Fibroblast of lung (primary cell): ENCODE data around the gene SLC39A1. TPM values are rescaled to one million over a fixed set of nuclear protein-coding genes. Genes with fewer than 3 reads are reported as not detected.

Experiments used
- DNase-seq, 2 donors: peaks; one replicate each; pipeline versions ENCODE4 v3.0.0 to v3.0.0-alpha.2; 2010; ENCODE audit warnings: low read depth in 2 of 2
- H2AFZ ChIP-seq: 2 replicates; pipeline ENCODE4 v1.5.1; 2012; ENCODE audit warnings: low read length, control low read depth, inconsistent platforms
- H3K27ac ChIP-seq: 2 replicates; pipeline ENCODE4 v1.5.1; 2011; ENCODE audit warnings: low read length, control low read depth; ENCODE audit not compliant: insufficient read depth
- H3K27me3 ChIP-seq: 2 replicates; pipeline ENCODE4 v1.5.1; 2011; ENCODE audit warnings: mild to moderate bottlenecking, low read length; ENCODE audit not compliant: control insufficient read depth, insufficient read depth
- H3K36me3 ChIP-seq: 2 replicates; pipeline ENCODE4 v1.5.1; 2011; ENCODE audit warnings: low read length; ENCODE audit not compliant: control insufficient read depth, insufficient read depth
- H3K4me1 ChIP-seq: 2 replicates; pipeline ENCODE4 v1.5.1; 2011; ENCODE audit warnings: low read length; ENCODE audit not compliant: control insufficient read depth, insufficient read depth; ENCODE audit errors: extremely low read depth
- H3K4me2 ChIP-seq: 2 replicates; pipeline ENCODE4 v1.5.1; 2011; ENCODE audit warnings: low read length, control low read depth; ENCODE audit not compliant: insufficient read depth; ENCODE audit errors: extremely low read depth
- H3K4me3 ChIP-seq, 4 experiments: fragments of 200-600 bp in 1 of 4; sonication (generic) in 1 of 4; replicated peaks in 1 of 4; 2 replicates each; pipeline ENCODE4 v1.5.1; 2011 to 2016; ENCODE audit warnings: low read length in 4 of 4, low read depth in 3 of 4, mild to moderate bottlenecking in 3 of 4, control low read depth in 2 of 4, inconsistent platforms in 1 of 4, mixed read lengths in 1 of 4; ENCODE audit not compliant: insufficient read depth in 1 of 4; ENCODE audit errors: control extremely low read depth in 1 of 4
- H3K79me2 ChIP-seq: 2 replicates; pipeline ENCODE4 v1.5.1; 2012; ENCODE audit warnings: mild to moderate bottlenecking, low read length, inconsistent platforms; ENCODE audit not compliant: control insufficient read depth, insufficient read depth
- H3K9ac ChIP-seq: 2 replicates; pipeline ENCODE4 v1.5.1; 2011; ENCODE audit warnings: mild to moderate bottlenecking, low read length, control low read depth; ENCODE audit not compliant: insufficient read depth
- H3K9me3 ChIP-seq: 2 replicates; pipeline ENCODE4 v1.5.1; 2012; ENCODE audit warnings: low read depth, low read length; ENCODE audit not compliant: control insufficient read depth, insufficient read depth
- H4K20me1 ChIP-seq: 2 replicates; pipeline ENCODE4 v1.5.1; 2011; ENCODE audit warnings: low read length; ENCODE audit not compliant: control insufficient read depth, insufficient read depth; ENCODE audit errors: extremely low read depth
- CTCF ChIP-seq, 2 donors: IDR thresholded peaks in 1 of 2; conservative IDR thresholded peaks in 1 of 2; 1 replicate in 1 of 2; 2 replicates in 1 of 2; pipeline ENCODE4 v1.5.1; 2011 to 2012; ENCODE audit warnings: low read length in 2 of 2, control low read depth in 1 of 2, inconsistent platforms in 1 of 2, low read depth in 1 of 2, mild to moderate bottlenecking in 1 of 2
- EZH2 ChIP-seq: IDR thresholded peaks from 2 replicates; pipeline ENCODE4 v1.5.1; 2012; ENCODE audit warnings: low read length, control low read depth, mild to moderate bottlenecking; ENCODE audit errors: missing control alignments
- polyA plus RNA-seq, 2 donors: library from polyadenylated mRNA; depleted of rRNA in 1 of 2; stranded (reverse) in 1 of 2; unstranded in 1 of 2; fragments of >200 nt; gene quantifications; 2 replicates each; pipeline ENCODE4 v1.2.1, GENCODE V29; 2011 to 2012; ENCODE audit warnings: missing spikeins in 1 of 2
- total RNA-seq: library from RNA; depleted of rRNA; stranded (reverse); fragments of >200 nt; gene quantifications from 2 replicates; pipeline ENCODE4 v1.2.1, GENCODE V29; 2014

The SLC39A1 gene
- total and polyA plus RNA-seq, 2 donors (not counting 1 experiment from before 2014, with no cell fraction given): 94.4 to 119 TPM

GRCh38 chr1:153962088-153963029 is 978 bp downstream of the SLC39A1 start:
- no peak for TF ChIP-seq CTCF (conservative IDR thresholded peaks at IDR 0.05 in 1 of 2, IDR thresholded peaks at IDR 0.05 in 1 of 2; ENCODE audit: low read depth in 1 of 2, low read length in 2 of 2)
- TF ChIP-seq EZH2: no peak
- H3K4me1 ChIP-seq: peaks cover 20% of the 10 kb centered on the region
- H3K4me2 ChIP-seq: peak overlapping the region; percentile 68

DNA sequence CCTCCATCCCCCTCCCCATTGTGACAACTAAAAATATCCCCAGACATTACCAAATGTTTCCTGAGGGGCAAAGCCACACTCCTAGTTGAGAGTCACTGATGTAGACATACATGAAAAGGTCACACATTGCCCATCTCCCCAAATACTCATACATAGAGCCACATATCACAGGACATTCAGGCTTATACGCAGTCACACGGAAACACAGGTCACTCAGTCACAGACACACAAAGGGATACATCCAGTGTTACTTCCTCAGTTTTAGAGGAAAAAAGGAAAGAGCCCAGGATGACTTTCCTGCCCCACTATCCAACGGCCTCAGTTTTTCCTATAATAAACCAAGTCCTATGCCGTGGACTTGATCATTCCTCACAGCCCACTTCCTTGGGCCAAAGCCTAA is 1.9 kb downstream of the SLC39A1 start:
- Histone ChIP-seq H4K20me1 (no peaks in the 10 kb centered on the region), H3K4me2 (peak overlapping the region; percentile 68), H3K36me3 (peaks cover 4% of the 10 kb centered on the region), H3K4me1 (peaks cover 18% of the 10 kb centered on the region), H3K79me2 (peaks cover 28% of the 10 kb centered on the region), H3K27me3 (no peaks in the 10 kb centered on the region), H2AFZ (no peak overlapping the region), H3K27ac (no peak overlapping the region), H3K9me3 (no peaks in the 10 kb centered on the region), H3K4me3 (peak overlapping the region in 2 of 4 experiments; percentile 72 to 82), H3K9ac (no peak overlapping the region)
- TF ChIP-seq EZH2 (no peak), CTCF (conservative IDR thresholded peaks at IDR 0.05 in 1 of 2, IDR thresholded peaks at IDR 0.05 in 1 of 2; ENCODE audit: low read depth in 1 of 2, low read length in 2 of 2) (no peak)
- no peak for DNase-seq

More at GRCh38 chr1:153962088-153963029, 978 bp downstream of the SLC39A1 start:
- Histone ChIP-seq H3K27me3 (no peaks in the 10 kb centered on the region), H3K36me3 (peaks cover 4% of the 10 kb centered on the region), H3K4me3 (peak overlapping the region; percentile 72 to 88 (median 78)), H3K27ac (peak overlapping the region; percentile 91), H3K9ac (peak overlapping the region; percentile 88), H3K79me2 (peaks cover 19% of the 10 kb centered on the region), H2AFZ (no peak overlapping the region), H3K9me3 (no peaks in the 10 kb centered on the region), H4K20me1 (no peaks in the 10 kb centered on the region)
- peak; percentile 56 to 70 for DNase-seq

GRCh38 chr1:153960206-153960605 is 3.1 kb downstream of the SLC39A1 start:
- H3K9me3 ChIP-seq: no peaks in the 10 kb centered on the region
- H2AFZ ChIP-seq: no peak overlapping the region
- peaks cover 37% of the 10 kb centered on the region for H3K79me2 ChIP-seq
- H3K27me3 ChIP-seq: no peaks in the 10 kb centered on the region
- no peak overlapping the region for H3K4me3 ChIP-seq
- peaks cover 18% of the 10 kb centered on the region for H3K4me1 ChIP-seq
- H3K4me2 ChIP-seq: no peak overlapping the region
- no peaks in the 10 kb centered on the region for H4K20me1 ChIP-seq
- peaks cover 4% of the 10 kb centered on the region for H3K36me3 ChIP-seq
- no peak overlapping the region for H3K9ac ChIP-seq
- no peak for TF ChIP-seq CTCF (conservative IDR thresholded peaks at IDR 0.05 in 1 of 2, IDR thresholded peaks at IDR 0.05 in 1 of 2; ENCODE audit: low read depth in 1 of 2, low read length in 2 of 2)
- no peak for TF ChIP-seq EZH2
- no peak for DNase-seq
- no peak overlapping the region for H3K27ac ChIP-seq
